Karpas-422 (cell line): ENCODE measurements around the gene PCYT1B. TPM values are rescaled to one million over a fixed set of nuclear protein-coding genes. Genes with fewer than 3 reads are reported as not detected.
A peak's percentile ranks its signal among the peaks of the same experiment; 100 is the strongest.

ENCODE experiments used
- DNase-seq: peaks from one replicate; pipeline ENCODE4 v3.0.0-alpha.2; 2015
- H2AFZ ChIP-seq: fragments of 200-600 bp; sonication (generic); 2 replicates; pipeline ENCODE4 v1.6.1; 2014; ENCODE audit warnings: antibody characterized with exemption, low read length, mixed read lengths
- H3K27ac ChIP-seq: fragments of 200-600 bp; sonication (generic); 2 replicates; pipeline ENCODE4 v1.5.1; 2014; ENCODE audit warnings: mild to moderate bottlenecking, low read length, moderate library complexity
- H3K27me3 ChIP-seq: fragments of 200-600 bp; sonication (generic); 2 replicates; pipeline ENCODE4 v1.6.1; 2014; ENCODE audit warnings: low read length, mixed read lengths
- H3K36me3 ChIP-seq: fragments of 200-600 bp; sonication (generic); 2 replicates; pipeline ENCODE4 v1.6.1; 2014; ENCODE audit warnings: low read length, mixed read lengths; ENCODE audit not compliant: insufficient read depth
- H3K4me1 ChIP-seq: fragments of 200-600 bp; sonication (generic); 2 replicates; pipeline ENCODE4 v1.6.1; 2014; ENCODE audit warnings: mild to moderate bottlenecking, low read length, mixed read lengths
- H3K4me2 ChIP-seq: fragments of 200-600 bp; sonication (generic); 2 replicates; pipeline ENCODE4 v1.6.1; 2014; ENCODE audit warnings: low read length, low read depth, mild to moderate bottlenecking; ENCODE audit not compliant: poor library complexity, severe bottlenecking
- H3K4me3 ChIP-seq: fragments of 200-600 bp; sonication (generic); 2 replicates; pipeline ENCODE4 v1.5.1; 2014; ENCODE audit warnings: mild to moderate bottlenecking, antibody characterized with exemption, low read length, mixed read lengths
- H3K79me2 ChIP-seq: fragments of 200-600 bp; sonication (generic); 2 replicates; pipeline ENCODE4 v1.6.1; 2014; ENCODE audit warnings: mild to moderate bottlenecking, low read length, mixed read lengths
- H3K9ac ChIP-seq: fragments of 200-600 bp; sonication (generic); 2 replicates; pipeline ENCODE4 v1.6.0; 2014; ENCODE audit warnings: low read length
- H3K9me2 ChIP-seq: fragments of 200-600 bp; sonication (generic), shearing (Covaris generic); replicated peaks from 2 replicates; pipeline ENCODE4 v1.6.0; 2014; ENCODE audit warnings: mild to moderate bottlenecking, low read length, moderate library complexity; ENCODE audit not compliant: insufficient read depth
- H3K9me3 ChIP-seq: fragments of 300-700, 200-600 bp; sonication (generic); 2 replicates; pipeline ENCODE4 v1.6.1; 2014; ENCODE audit warnings: low read length, mixed read lengths
- H4K20me1 ChIP-seq: fragments of 200-600 bp; sonication (generic); 2 replicates; pipeline ENCODE4 v1.6.1; 2014; ENCODE audit warnings: mild to moderate bottlenecking, antibody characterized with exemption, low read length, low read depth; ENCODE audit not compliant: insufficient read depth
- total RNA-seq: library from RNA; depleted of rRNA; stranded (reverse); fragments of >200 nt; shearing (Covaris generic); gene quantifications from 2 replicates; pipeline ENCODE4 v1.2.3, GENCODE V29; 2014; ENCODE audit warnings: low replicate concordance

PCYT1B gene
- total RNA-seq, 1 experiment from 2014 or later, result 0.04 TPM

GRCh38 chrX:24577091-24577490 is 70.1 kb downstream of the PCYT1B start:
- Histone ChIP-seq H3K4me2 (no peak overlapping the region), H3K9me2 (no peaks in the 10 kb centered on the region), H3K4me3 (no peak overlapping the region), H3K36me3 (no peaks in the 10 kb centered on the region), H3K9me3 (no peaks in the 10 kb centered on the region), H3K27me3 (no peaks in the 10 kb centered on the region), H3K9ac (no peak overlapping the region), H3K4me1 (no peaks in the 10 kb centered on the region), H2AFZ (no peak overlapping the region), H3K27ac (no peak overlapping the region), H3K79me2 (no peaks in the 10 kb centered on the region), H4K20me1 (no peaks in the 10 kb centered on the region)
- DNase-seq, result no peak

DNA sequence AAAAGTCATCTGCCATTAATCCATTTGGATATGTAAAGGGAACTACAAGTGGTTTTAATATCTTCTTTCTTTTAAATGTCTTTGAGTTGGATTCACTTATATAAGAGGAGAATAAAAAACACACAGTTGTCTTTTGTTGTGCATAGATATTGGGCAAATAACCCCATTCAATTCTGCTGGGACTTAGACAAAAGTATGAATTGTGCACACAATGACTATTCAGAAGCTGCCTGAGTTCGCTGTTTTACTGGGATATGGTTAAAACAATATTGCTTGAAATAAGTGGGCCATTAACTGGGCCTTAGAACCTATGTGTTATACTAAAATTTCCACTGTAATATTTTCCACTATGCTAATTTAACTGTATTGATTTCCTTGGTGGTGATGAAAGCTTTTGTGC is 71.7 kb downstream of the PCYT1B start:
- no peaks in the 10 kb centered on the region for H4K20me1 ChIP-seq
- H2AFZ ChIP-seq, result no peak overlapping the region
- H3K9me3 ChIP-seq, result no peaks in the 10 kb centered on the region
- no peaks in the 10 kb centered on the region for H3K9me2 ChIP-seq
- H3K36me3 ChIP-seq, result no peaks in the 10 kb centered on the region
- H3K4me1 ChIP-seq, result no peaks in the 10 kb centered on the region
- no peaks in the 10 kb centered on the region for H3K27me3 ChIP-seq
- no peaks in the 10 kb centered on the region for H3K79me2 ChIP-seq
- no peak overlapping the region for H3K4me2 ChIP-seq
- H3K9ac ChIP-seq, result no peak overlapping the region
- H3K4me3 ChIP-seq, result no peak overlapping the region
- DNase-seq, result no peak
- no peak overlapping the region for H3K27ac ChIP-seq

DNA sequence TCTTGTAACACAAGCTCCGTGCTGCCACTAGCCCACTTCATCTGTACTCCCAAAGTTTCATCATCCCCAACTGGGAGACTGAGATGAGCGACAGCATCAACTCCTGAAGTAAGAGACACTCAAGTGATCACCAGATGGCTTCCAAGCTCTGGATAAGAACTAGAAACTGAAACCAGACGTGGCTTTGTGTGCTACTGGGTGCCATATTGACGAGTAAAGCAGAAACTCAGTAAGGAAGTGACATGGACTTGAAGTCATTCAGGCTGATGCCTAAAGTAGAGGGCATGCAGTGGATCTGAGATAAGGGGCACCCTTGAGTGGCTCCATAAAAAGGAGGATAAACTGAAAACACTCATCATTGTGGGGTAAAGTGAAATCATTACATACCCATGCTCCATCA is 72.4 kb downstream of the PCYT1B start:
- Histone ChIP-seq H3K27me3 (no peaks in the 10 kb centered on the region), H3K36me3 (no peaks in the 10 kb centered on the region), H3K27ac (no peak overlapping the region), H3K9me3 (no peaks in the 10 kb centered on the region), H3K9me2 (no peaks in the 10 kb centered on the region), H3K4me1 (no peaks in the 10 kb centered on the region), H3K4me3 (no peak overlapping the region), H4K20me1 (no peaks in the 10 kb centered on the region), H3K79me2 (no peaks in the 10 kb centered on the region), H3K9ac (no peak overlapping the region), H2AFZ (no peak overlapping the region), H3K4me2 (no peak overlapping the region)
- DNase-seq, result no peak

GRCh38 chrX:24567169-24567568 is 80.0 kb downstream of the PCYT1B start:
- H3K27me3 ChIP-seq, result no peaks in the 10 kb centered on the region
- no peak for DNase-seq

GRCh38 chrX:24566240-24566639 is 80.9 kb downstream of the PCYT1B start:
- Histone ChIP-seq H3K4me1 (no peaks in the 10 kb centered on the region), H3K36me3 (no peaks in the 10 kb centered on the region), H3K79me2 (no peaks in the 10 kb centered on the region), H3K9ac (no peak overlapping the region), H2AFZ (no peak overlapping the region), H4K20me1 (no peaks in the 10 kb centered on the region), H3K9me2 (no peaks in the 10 kb centered on the region), H3K27me3 (no peaks in the 10 kb centered on the region), H3K9me3 (no peaks in the 10 kb centered on the region), H3K4me2 (no peak overlapping the region), H3K27ac (no peak overlapping the region), H3K4me3 (no peak overlapping the region)
- no peak for DNase-seq

More at GRCh38 chrX:24567169-24567568, 80.0 kb downstream of the PCYT1B start:
- no peaks in the 10 kb centered on the region for H3K79me2 ChIP-seq
- H3K4me1 ChIP-seq, result no peaks in the 10 kb centered on the region
- no peak overlapping the region for H3K27ac ChIP-seq
- no peak overlapping the region for H3K9ac ChIP-seq
- H4K20me1 ChIP-seq, result no peaks in the 10 kb centered on the region
- H3K4me2 ChIP-seq, result no peak overlapping the region
- no peak overlapping the region for H3K4me3 ChIP-seq
- no peaks in the 10 kb centered on the region for H3K9me3 ChIP-seq
- H3K9me2 ChIP-seq, result no peaks in the 10 kb centered on the region
- H3K36me3 ChIP-seq, result no peaks in the 10 kb centered on the region
- no peak overlapping the region for H2AFZ ChIP-seq

GRCh38 chrX:24563291-24564010 is 83.7 kb downstream of the PCYT1B start:
- H3K4me2 ChIP-seq, result no peak overlapping the region
- no peaks in the 10 kb centered on the region for H3K79me2 ChIP-seq
- no peak overlapping the region for H2AFZ ChIP-seq
- no peak overlapping the region for H3K27ac ChIP-seq
- no peak overlapping the region for H3K9ac ChIP-seq
- no peaks in the 10 kb centered on the region for H3K27me3 ChIP-seq
- H3K36me3 ChIP-seq, result no peaks in the 10 kb centered on the region
- no peak overlapping the region for H3K4me3 ChIP-seq
- no peak for DNase-seq
- no peaks in the 10 kb centered on the region for H3K9me2 ChIP-seq
- no peaks in the 10 kb centered on the region for H3K9me3 ChIP-seq
- no peaks in the 10 kb centered on the region for H3K4me1 ChIP-seq
- no peaks in the 10 kb centered on the region for H4K20me1 ChIP-seq

DNA sequence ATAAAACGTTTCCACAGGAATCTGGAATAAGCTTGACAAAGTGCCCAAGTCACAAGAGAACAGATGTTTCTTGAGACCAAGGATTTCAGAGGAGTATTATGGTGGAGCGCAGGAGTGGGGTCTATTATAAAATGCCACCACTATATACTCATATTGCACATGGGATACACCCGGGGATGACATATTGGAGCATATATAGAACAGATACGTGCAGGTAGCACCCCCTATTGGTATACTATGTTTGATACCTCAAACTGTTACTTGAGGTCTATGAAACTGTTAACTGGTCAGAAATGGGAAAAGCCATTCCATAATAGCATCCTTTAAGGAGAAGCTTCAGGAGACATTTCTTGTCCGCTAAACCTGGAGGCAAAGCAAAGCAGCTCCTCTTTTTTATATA is 86.0 kb downstream of the PCYT1B start:
- Histone ChIP-seq H3K9me3 (no peaks in the 10 kb centered on the region), H3K4me3 (no peak overlapping the region), H3K9ac (no peak overlapping the region), H2AFZ (no peak overlapping the region), H3K27ac (no peak overlapping the region), H3K4me1 (no peaks in the 10 kb centered on the region), H3K79me2 (no peaks in the 10 kb centered on the region), H3K9me2 (no peaks in the 10 kb centered on the region), H3K4me2 (no peak overlapping the region), H3K27me3 (no peaks in the 10 kb centered on the region), H4K20me1 (no peaks in the 10 kb centered on the region), H3K36me3 (no peaks in the 10 kb centered on the region)
- DNase-seq, result peak; percentile 77

GRCh38 chrX:24553011-24553410 is 94.1 kb downstream of the PCYT1B start:
- Histone ChIP-seq H3K4me1 (no peaks in the 10 kb centered on the region), H2AFZ (no peak overlapping the region), H3K27me3 (no peaks in the 10 kb centered on the region), H3K27ac (no peak overlapping the region), H3K36me3 (no peaks in the 10 kb centered on the region), H4K20me1 (no peaks in the 10 kb centered on the region), H3K9ac (no peak overlapping the region), H3K9me2 (no peaks in the 10 kb centered on the region), H3K9me3 (no peaks in the 10 kb centered on the region), H3K79me2 (no peaks in the 10 kb centered on the region), H3K4me2 (no peak overlapping the region), H3K4me3 (no peak overlapping the region)
- no peak for DNase-seq
